HG02852 (cell line): ENCODE measurements around the gene ZFAND3.
"Not testable (repeated sequence)": the region's sequence is repeated elsewhere in the genome, so short reads cannot be mapped to it uniquely, and the experiment has no call there.

Experiments used
- ATAC-seq: cut with Tn5 transposase; IDR thresholded peaks from one replicate; pipeline ENCODE4 v1.9.1; 2021; ENCODE audit warnings: mild to moderate bottlenecking, moderate library complexity; ENCODE audit not compliant: unreplicated experiment

The ZFAND3 gene

GRCh38 chr6:38033442-38033982 lies 214.0 kb downstream of the ZFAND3 start:
- ATAC-seq, result no peak

DNA sequence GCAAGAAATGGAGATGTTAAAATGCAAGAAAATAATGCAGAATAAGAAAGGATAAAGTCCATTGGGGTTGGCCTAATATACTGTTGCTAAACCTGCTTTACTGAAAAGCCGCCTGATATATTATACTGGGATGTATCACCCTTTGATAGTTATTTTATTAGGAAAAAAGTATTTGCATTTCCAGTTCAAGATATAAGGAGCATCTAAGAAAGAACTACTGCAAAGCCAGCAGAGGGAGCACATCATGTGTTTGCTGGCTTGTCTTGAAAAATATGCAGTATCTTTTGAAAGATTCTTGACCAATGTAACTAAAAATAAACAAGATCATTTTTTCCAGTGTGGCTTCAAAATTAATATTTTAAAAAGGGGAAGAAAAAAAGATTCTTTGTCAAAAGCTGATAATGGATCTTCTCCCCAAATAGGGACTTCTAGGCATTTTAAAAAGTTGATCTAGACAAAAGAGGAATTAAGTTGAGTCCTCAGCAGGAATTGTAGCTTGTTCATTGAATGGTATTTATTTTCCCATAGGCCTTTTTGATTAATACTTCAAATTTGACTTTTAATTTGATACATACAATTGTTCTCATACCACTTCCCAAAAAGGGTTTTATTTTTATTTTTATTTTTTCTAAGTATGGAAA lies 214.9 kb downstream of the ZFAND3 start:
- no peak for ATAC-seq

GRCh38 chr6:38035478-38035877 lies 216.0 kb downstream of the ZFAND3 start:
- no peak for ATAC-seq

- ATAC-seq, result no peak
Observed at GRCh38 chr6:38039502-38039901, 220.0 kb downstream of the ZFAND3 start.

GRCh38 chr6:38040254-38040653 lies 220.7 kb downstream of the ZFAND3 start:
- ATAC-seq, result no peak

- ATAC-seq, result no peak
Observed at GRCh38 chr6:38043259-38043753, 223.8 kb downstream of the ZFAND3 start.

DNA sequence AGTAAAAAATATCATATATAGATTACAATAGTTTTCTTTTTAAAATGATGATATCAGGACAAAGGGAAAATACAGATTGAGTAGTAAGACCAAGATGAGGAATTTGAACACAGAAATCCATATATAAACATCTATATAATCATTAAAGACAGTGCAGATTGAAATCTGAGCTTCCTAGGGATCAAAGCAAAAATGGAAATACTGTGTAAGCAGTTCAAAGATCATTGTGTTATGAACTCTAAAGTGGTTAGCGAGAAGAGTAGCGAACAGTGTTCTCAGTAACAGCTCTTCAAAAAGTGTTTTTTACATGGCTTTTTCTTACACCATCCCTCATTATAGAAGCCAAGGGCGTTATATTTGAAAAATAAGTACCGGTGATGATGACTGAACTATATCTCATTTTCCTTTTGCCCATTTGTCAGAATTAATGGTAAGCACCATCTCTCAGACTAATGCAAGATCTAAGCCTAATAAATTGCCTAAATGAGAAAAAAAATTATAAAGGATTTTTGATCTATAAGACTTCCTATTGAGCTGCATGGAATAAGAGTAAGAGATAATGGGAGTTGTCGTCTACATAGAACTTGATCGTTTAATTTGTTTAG lies 226.3 kb downstream of the ZFAND3 start:
- ATAC-seq, result no peak

DNA sequence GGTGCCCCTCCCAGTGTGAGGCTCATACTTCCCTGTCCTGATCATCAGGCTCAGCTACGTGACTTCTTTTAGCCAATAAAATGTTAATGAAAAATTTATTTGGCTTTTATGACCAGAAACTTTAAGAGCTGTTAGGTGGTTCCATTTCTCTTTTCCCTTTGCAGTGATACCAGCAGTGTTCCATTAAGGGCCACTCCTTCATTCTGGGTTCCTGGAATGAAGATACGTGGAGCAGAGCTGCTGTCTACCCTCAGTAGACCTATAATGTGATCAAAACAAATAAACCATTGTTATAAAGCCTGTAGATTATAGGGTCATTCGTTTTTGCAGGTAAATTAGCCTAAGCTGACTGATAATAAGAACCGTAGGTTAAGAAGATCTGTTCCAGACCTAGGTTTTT lies 228.0 kb downstream of the ZFAND3 start:
- ATAC-seq, result no peak

DNA sequence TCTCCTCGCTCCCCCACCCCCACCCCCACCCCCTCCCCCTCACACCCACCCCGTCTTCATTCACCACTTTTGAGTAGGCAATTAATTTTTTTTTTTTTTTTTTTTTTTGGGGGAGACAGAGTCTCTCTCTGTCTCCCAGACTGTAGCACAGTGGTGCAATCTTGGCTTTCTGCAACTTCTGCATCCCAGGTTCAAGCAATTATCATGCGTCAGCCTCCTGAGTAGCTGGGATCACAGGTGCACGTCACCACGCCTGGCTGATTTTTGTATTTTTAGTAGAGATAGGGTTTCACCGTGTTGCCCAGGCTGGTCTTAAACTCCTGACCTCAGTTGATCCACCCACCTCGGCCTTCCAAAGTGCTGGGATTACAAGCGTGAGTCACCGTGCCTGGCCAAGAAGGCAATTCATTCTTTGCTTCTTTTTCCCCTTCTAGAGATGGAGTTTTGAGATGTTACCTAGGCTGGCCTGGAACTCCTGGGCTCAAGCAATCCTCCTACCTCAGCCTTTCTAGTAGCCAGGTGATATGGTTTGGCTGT lies 230.4 kb downstream of the ZFAND3 start:
- ATAC-seq, result not testable (repeated sequence)

DNA sequence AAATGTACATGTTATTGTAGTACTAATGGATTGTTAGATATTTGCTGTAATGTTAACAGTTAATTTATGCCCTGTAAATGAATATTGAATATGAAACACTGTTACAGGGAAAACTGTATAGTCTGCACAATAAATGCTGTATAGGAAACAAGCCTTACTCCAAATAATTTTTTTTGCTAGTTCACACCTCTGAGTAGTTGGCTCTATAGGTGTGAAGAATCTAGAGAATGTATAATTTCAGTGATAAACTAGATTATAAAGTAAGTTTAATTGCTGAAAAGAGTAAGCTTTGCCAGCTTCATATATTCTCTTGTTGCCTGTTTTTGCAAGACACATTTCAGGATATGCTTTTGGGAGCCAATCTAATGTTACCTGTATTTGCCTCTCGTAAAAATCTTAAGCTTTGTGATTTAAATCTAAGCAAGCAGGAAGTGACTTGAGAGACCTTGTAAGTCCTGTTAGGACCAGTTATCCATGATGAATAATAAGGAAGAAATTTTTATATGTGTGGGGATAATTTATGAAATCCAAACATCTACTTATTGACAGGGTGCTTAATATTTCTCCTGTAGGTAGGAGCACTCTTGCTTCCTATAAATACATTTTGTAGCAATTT lies 232.4 kb downstream of the ZFAND3 start:
- no peak for ATAC-seq

DNA sequence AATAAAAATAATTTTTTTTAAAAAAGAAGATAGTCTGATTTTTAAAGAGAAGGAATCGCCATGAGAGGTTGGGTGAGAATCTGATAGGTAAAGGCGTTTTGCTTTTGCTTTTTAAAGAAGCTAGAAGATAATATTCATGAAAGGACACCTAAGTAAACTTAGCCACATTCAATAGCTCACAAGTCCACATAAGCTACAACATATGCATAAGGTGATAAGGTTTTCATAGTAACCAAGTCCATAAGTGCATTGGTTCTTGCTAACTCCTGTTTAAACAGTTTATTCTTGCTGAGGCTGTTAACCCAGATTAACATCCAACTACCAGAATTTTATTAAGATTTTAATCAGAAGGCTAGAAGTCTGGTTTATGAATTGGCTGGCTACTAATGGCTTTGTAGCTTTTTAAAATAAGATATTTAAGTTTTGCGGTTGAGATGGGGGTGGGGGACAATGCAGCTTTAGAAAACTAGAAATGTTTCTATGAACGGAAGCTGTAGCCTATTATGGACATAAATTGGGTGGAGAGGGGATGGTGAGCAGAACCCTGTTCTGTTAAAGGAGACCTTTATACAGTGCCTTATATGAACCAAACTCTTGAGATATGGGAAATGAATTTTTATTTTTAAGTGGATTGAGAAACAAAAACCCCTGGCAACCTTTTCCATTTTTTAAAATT lies 235.1 kb downstream of the ZFAND3 start:
- ATAC-seq, result no peak

- ATAC-seq, result no peak
Observed at GRCh38 chr6:38055203-38055589, 235.7 kb downstream of the ZFAND3 start.

- no peak for ATAC-seq
Observed at GRCh38 chr6:38056361-38056760, 236.8 kb downstream of the ZFAND3 start.

GRCh38 chr6:38057994-38058393 lies 238.5 kb downstream of the ZFAND3 start:
- no peak for ATAC-seq

GRCh38 chr6:38062066-38062465 lies 242.5 kb downstream of the ZFAND3 start:
- ATAC-seq, result no peak

DNA sequence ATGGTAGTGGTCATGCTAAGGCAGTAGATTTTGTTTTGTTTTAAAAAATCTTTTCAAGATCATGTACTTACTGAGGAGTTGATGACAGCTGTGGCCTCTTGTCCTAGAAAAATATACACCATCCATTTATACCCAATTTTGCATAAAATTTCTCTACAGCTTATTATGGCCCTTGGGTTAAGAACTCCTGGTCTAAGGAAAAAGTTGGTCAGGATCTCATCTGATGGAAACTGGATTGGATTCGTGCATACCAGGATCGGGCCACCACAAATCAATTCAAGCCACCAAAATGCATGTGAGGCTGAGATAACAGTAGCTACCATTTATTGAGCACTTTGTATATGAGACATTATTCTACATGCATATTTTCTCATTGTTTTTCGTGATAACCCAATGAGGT lies 244.4 kb downstream of the ZFAND3 start:
- ATAC-seq, result no peak

DNA sequence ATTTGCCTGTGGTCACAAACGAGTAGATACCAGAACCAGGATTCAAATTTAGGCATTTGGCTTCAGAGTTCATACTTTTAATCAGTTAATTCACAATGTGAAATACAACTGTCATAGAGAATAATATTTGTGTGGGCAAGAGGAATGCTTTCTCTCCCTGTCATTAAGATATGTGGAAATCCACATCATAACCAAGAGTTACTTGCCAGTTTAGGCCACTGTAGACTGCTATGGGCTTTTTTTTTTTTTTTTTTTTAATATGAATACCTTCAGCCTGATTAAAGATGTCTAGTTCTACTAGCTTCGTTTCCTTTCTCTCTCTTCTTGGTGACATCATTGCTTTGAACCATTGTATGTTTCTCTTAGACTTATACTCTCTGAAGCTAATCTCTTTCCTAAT lies 244.9 kb downstream of the ZFAND3 start:
- ATAC-seq, result no peak

- ATAC-seq, result no peak
Observed at GRCh38 chr6:38065734-38066305, 246.3 kb downstream of the ZFAND3 start.

DNA sequence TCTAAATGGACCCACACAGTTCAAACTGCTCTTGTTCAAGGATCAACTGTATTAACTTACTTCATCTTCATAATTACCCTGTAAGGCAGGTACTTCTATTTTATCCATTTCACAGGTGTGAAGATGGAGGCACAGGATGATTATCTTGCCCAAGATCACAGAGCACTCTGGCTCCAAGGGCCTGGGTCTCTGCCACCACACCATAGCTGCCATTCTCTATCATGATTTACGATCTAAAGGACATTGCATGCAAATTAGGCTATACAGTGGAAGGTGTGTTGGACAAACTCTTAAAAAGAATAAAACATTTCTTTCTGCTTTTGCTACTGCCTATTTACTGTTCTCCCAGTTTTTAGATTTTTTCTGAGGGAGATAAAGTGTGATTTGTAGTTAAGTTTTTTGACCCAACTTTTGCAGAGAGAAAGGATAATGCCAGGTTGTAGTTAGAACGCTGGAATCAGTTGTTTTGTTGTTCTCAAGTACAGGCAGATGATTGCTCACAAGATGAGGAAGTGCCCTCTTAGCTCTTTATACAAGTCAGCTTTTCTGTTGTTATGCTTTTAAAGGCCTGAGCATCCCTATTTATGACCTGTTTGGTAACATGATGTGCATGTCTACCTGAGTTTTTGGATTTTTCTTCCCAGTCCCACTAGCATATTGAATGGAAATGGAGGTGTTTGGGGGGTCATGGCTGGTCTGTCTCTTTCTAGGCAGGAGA lies 247.9 kb downstream of the ZFAND3 start:
- ATAC-seq, result no peak

DNA sequence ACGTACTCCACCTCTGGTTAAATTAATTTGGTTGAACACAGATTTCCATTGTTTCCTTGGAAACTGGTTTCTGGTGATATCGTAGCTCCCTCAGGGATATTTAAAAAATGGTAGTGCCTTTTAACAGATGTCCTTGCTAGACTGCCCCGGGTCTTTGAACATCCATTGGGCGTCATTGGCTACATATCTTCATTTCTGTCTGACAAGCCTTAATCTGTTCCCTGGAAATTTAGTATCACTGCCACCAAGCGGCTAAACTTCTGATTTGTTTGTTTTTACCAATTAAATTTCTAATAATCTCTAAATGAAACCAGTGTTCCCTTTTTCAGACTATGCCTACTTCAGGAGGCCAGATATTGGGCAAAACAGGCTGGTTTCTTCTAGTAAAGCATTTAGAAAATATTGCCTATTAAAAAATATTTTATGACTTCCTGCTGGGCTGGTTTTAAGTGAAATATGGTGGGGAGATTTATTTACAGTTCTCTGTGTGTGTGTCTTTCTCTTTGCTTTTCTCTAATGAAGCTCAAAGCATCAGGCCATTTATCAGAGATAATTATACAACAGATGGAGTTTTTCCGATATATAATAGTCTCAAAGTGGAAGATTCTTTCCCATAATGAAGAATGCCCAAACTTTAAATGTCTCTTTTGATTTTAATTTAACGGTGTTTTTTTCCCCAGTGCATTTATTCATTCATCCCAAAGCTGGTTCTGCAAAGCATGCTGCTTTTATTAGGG lies 249.5 kb downstream of the ZFAND3 start:
- no peak for ATAC-seq
